Panc1 (cell line): ENCODE data around the gene SRPK1.

ENCODE experiments used
- CTCF ChIP-seq: fragments of 450-650 bp; IDR thresholded peaks from 2 replicates; pipeline ENCODE4 v1.5.1; 2017; ENCODE audit warnings: mild to moderate bottlenecking
- POLR2AphosphoS5 ChIP-seq: IDR thresholded peaks from 2 replicates; pipeline ENCODE4 v1.6.1; 2012; ENCODE audit warnings: mild to moderate bottlenecking, low read depth, low read length, moderate library complexity
- REST ChIP-seq, 2 experiments: IDR thresholded peaks; 2 replicates each; pipeline ENCODE4 v1.6.1; 2011 to 2012; ENCODE audit warnings: low read depth in 2 of 2, control low read depth in 1 of 2, low read length in 1 of 2, mild to moderate bottlenecking in 1 of 2, moderate library complexity in 1 of 2; ENCODE audit not compliant: insufficient read depth in 1 of 2
- TCF7L2 ChIP-seq: IDR thresholded peaks from 2 replicates; pipeline ENCODE4 v1.6.1; 2011; ENCODE audit warnings: mild to moderate bottlenecking, low read depth, low read length, inconsistent platforms

DNA sequence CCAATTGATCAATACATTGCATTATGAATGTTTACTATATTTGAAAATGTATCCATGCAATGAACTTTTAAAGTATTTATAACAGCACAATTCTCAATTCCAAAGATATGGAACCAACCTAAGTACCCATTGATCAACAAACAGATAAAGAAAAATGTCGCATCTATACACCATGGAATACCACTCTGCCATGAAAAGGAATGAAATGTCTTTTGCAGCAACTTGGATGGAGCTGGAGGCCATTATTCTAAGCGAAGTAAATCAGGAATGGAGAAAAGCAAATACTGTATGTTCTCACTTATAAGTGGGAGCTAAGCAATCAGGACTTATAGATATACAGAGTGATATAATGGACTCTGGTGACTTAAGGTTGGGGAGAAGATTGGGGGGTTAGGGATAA is 22.9 kb downstream of the SRPK1 start:
- TF ChIP-seq CTCF: no peak
- no peak for TF ChIP-seq TCF7L2
- TF ChIP-seq REST (IDR thresholded peaks at IDR 0.05; ENCODE audit: insufficient read depth in 1 of 2, low read depth in 2 of 2, low read length in 1 of 2): no peak
- TF ChIP-seq POLR2AphosphoS5: no peak
